Psoas muscle (tissue), 8 donors: Measurements from ENCODE around the gene SIKE1. TPM values are rescaled to one million over a fixed set of nuclear protein-coding genes. Genes with fewer than 3 reads are reported as not detected.

Experiments
- ATAC-seq, 4 donors: fragments of 200-7000 bp; cut with Tn5 transposase; one replicate each; pipeline ENCODE4 v1.9.1; 2020; ENCODE audit warnings: moderate library complexity in 3 of 4, mild to moderate bottlenecking in 2 of 4
- DNase-seq, 2 donors: peaks; one replicate each; pipeline ENCODE4 v3.0.0-alpha.2; 2020
- H3K27ac ChIP-seq: fragments of 200-600 bp; one replicate; pipeline ENCODE4 v1.8.0; 2022
- H3K27me3 ChIP-seq, 3 donors: fragments of 200-600 bp in 1 of 3; one replicate each; pipeline versions ENCODE4 v1.6.1 to v1.8.0; 2013 to 2022; ENCODE audit warnings: low read length in 2 of 3, mild to moderate bottlenecking in 2 of 3, moderate library complexity in 1 of 3; ENCODE audit not compliant: insufficient read depth in 3 of 3
- H3K36me3 ChIP-seq, 2 donors: fragments of 200-600 bp in 1 of 2; one replicate each; pipeline versions ENCODE4 v1.6.1 to v1.8.0; 2013 to 2022; ENCODE audit warnings: low read depth in 1 of 2, mild to moderate bottlenecking in 1 of 2, moderate library complexity in 1 of 2; ENCODE audit not compliant: insufficient read depth in 1 of 2
- H3K4me1 ChIP-seq: fragments of 200-600 bp; one replicate; pipeline ENCODE4 v1.8.0; 2022
- H3K4me3 ChIP-seq: fragments of 200-600 bp; one replicate; pipeline ENCODE4 v1.8.0; 2022; ENCODE audit warnings: mild to moderate bottlenecking
- H3K9me3 ChIP-seq: fragments of 200-600 bp; one replicate; pipeline ENCODE4 v1.8.0; 2022
- CTCF ChIP-seq: fragments of 200-600 bp; IDR thresholded peaks from one replicate; pipeline ENCODE4 v1.8.0; 2022; ENCODE audit warnings: antibody characterized with exemption
- WGBS, 3 donors: extraction: QIAGEN DNeasy Blood & Tissue Kit; methylation state at CpG; one replicate each; pipeline versions ENCODE4 v1.1.6 to v1.1.7; 2013; 5-methylcytosine and 5-hydroxymethylcytosine counted together
- intact Hi-C, 2 donors: fragments of 100-400 bp; cut with DNase I; formaldehyde crosslinking; loops; one replicate each; pipeline versions ENCODE4 v1.11.0 to v1.14.2; 2022
- polyA plus RNA-seq, 3 donors: library from polyadenylated mRNA; stranded (reverse); fragments of 200-250 nt; gene quantifications; one replicate each; pipeline ENCODE4 v1.2.3, GENCODE V29; 2013
- total RNA-seq, 4 donors: library from RNA; stranded (reverse); fragmentation: NEBNext Ultra II Directional in 2 of 4; extraction: Animal tissue kit (Norgen Biotek cat#: 25700) in 2 of 4; gene quantifications; one replicate each; pipeline versions ENCODE4 v1.2.1 to v1.2.4, GENCODE V29; 2021 to 2023
- donor health status: healthy with polysubstance abuse.
- donor health status: DM: no; HTN: no; CAD: no; lungs with moderate emphysema.
- donor health status: Bipolar disorder and iron deficiency.
- donor health status: healthy.
- donor health status: DM: yes; HTN: yes; CAD: no.
- donor health status: DM: no; HTN: no; CAD: no.
- donor health status: DM: no; HTN: no; CAD: no.
- donor health status: DM: yes; HTN: yes; CAD: no.

Gene SIKE1
- total and polyA plus RNA-seq, 7 donors, result 29.8 to 53.2 (median 35.2) TPM

- no peak for ATAC-seq
- 91 to 97% (median 93%) methylated on average over 1 of the region's 1 CpG for WGBS, 3 donors
- no peaks in the 10 kb centered on the region for H3K27me3 ChIP-seq
- H3K4me3 ChIP-seq, result no peak overlapping the region
- peaks cover 10 to 100% of the 10 kb centered on the region in 2 donors for H3K36me3 ChIP-seq
- H3K27ac ChIP-seq, result peak overlapping the region; percentile 26
- H3K4me1 ChIP-seq, result peaks cover 52% of the 10 kb centered on the region
- no peak for TF ChIP-seq CTCF
- H3K9me3 ChIP-seq, result no peaks in the 10 kb centered on the region
- intact Hi-C loops, result no loop called here
- no peak for DNase-seq
These were observed 50.7 kb downstream of the SIKE1 start for GRCh38 chr1:114729782-114730181.

- H3K27ac ChIP-seq, result peak overlapping the region; percentile 26
- 45 to 69% (median 53%) methylated on average over 2 of the region's 2 CpGs for WGBS, 3 donors
- peaks cover 58% of the 10 kb centered on the region for H3K4me1 ChIP-seq
- H3K36me3 ChIP-seq, result peaks cover 9 to 99% of the 10 kb centered on the region in 2 donors
- intact Hi-C loops, result no loop called here
- TF ChIP-seq CTCF, result no peak
- H3K27me3 ChIP-seq, result no peaks in the 10 kb centered on the region
- H3K9me3 ChIP-seq, result no peaks in the 10 kb centered on the region
- DNase-seq (no peak), ATAC-seq (no peak)
- no peak overlapping the region for H3K4me3 ChIP-seq
These were observed 51.9 kb downstream of the SIKE1 start for GRCh38 chr1:114728553-114728952.

GRCh38 chr1:114725230-114725629 lies 55.3 kb downstream of the SIKE1 start:
- intact Hi-C loops, result no loop called here
- H3K4me3 ChIP-seq, result no peak overlapping the region
- no peak for TF ChIP-seq CTCF
- no peaks in the 10 kb centered on the region for H3K27me3 ChIP-seq
- peaks cover 49% of the 10 kb centered on the region for H3K4me1 ChIP-seq
- WGBS, 3 donors, result 80 to 87% (median 85%) methylated on average over 1 of the region's 1 CpG
- H3K9me3 ChIP-seq, result no peaks in the 10 kb centered on the region
- DNase-seq (no peak), ATAC-seq (no peak)
- H3K36me3 ChIP-seq, result peaks cover 12 to 99% of the 10 kb centered on the region in 2 donors
- H3K27ac ChIP-seq, result peak overlapping the region; percentile 36

GRCh38 chr1:114723915-114724314 lies 56.6 kb downstream of the SIKE1 start:
- Histone ChIP-seq H3K9me3 (no peaks in the 10 kb centered on the region), H3K27ac (peak overlapping the region; percentile 70), H3K4me1 (peaks cover 40% of the 10 kb centered on the region), H3K27me3 (no peaks in the 10 kb centered on the region), H3K4me3 (no peak overlapping the region), H3K36me3 (peaks cover 15 to 99% of the 10 kb centered on the region in 2 donors)
- DNase-seq (no peak), ATAC-seq (peak in 3 of 4 donors; percentile 26 to 59 (median 45))
- WGBS, 3 donors, result 62 to 72% (median 72%) methylated on average over 1 of the region's 1 CpG
- intact Hi-C loops, result no loop called here
- TF ChIP-seq CTCF, result no peak

- Histone ChIP-seq H3K27me3 (no peaks in the 10 kb centered on the region), H3K9me3 (no peaks in the 10 kb centered on the region), H3K4me3 (no peak overlapping the region), H3K27ac (peak overlapping the region; percentile 70), H3K4me1 (peaks cover 36% of the 10 kb centered on the region), H3K36me3 (peaks cover 15 to 99% of the 10 kb centered on the region in 2 donors)
- intact Hi-C loops, result no loop called here
- ATAC-seq, result no peak
- DNase-seq, result no peak
- TF ChIP-seq CTCF, result no peak
- WGBS, 3 donors, result 0 to 27% (median 0%) methylated on average over 1 of the region's 1 CpG
These were observed 57.0 kb downstream of the SIKE1 start for GRCh38 chr1:114723457-114723856.
